Measurements from ENCODE around the gene SCAP.

DNA sequence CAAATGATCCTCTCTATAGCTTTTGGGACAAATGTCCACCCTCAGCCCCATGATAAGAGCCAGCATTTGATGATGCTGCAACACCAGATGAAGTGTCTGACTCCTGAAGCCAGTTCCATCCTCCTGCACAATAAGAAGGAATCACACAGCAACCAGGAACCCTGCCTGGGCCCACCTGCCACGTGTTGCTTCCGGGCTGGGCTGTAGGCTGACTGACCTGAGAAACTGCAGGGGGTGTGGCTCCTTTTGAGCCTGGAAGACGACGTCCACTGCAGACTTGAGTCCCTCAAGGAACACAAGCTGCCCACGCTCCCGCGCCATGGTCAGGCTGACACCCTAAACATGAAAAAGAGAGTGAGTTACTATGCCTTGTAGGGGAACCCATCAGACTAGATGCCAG is 28.4 kb upstream of the SCAP start:
- TF ChIP-seq, protein P1, sequence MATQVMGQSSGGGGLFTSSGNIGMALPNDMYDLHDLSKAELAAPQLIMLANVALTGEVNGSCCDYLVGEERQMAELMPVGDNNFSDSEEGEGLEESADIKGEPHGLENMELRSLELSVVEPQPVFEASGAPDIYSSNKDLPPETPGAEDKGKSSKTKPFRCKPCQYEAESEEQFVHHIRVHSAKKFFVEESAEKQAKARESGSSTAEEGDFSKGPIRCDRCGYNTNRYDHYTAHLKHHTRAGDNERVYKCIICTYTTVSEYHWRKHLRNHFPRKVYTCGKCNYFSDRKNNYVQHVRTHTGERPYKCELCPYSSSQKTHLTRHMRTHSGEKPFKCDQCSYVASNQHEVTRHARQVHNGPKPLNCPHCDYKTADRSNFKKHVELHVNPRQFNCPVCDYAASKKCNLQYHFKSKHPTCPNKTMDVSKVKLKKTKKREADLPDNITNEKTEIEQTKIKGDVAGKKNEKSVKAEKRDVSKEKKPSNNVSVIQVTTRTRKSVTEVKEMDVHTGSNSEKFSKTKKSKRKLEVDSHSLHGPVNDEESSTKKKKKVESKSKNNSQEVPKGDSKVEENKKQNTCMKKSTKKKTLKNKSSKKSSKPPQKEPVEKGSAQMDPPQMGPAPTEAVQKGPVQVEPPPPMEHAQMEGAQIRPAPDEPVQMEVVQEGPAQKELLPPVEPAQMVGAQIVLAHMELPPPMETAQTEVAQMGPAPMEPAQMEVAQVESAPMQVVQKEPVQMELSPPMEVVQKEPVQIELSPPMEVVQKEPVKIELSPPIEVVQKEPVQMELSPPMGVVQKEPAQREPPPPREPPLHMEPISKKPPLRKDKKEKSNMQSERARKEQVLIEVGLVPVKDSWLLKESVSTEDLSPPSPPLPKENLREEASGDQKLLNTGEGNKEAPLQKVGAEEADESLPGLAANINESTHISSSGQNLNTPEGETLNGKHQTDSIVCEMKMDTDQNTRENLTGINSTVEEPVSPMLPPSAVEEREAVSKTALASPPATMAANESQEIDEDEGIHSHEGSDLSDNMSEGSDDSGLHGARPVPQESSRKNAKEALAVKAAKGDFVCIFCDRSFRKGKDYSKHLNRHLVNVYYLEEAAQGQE (IDR thresholded peaks at IDR 0.05; ENCODE audit: unreplicated experiment), result no peak
- TF ChIP-seq EZH2phosphoT487 (IDR thresholded peaks at IDR 0.05; ENCODE audit: unreplicated experiment) (no peak), CTCF (conservative IDR thresholded peaks at IDR 0.05; ENCODE audit: low read depth in 2 of 2) (no peak), CREB1 (CRISPR knock-in tag; IDR thresholded peaks at IDR 0.05; ENCODE audit: low read depth) (no peak), STAT1 (IDR thresholded peaks at IDR 0.05; ENCODE audit: unreplicated experiment) (no peak), EZH2 (IDR thresholded peaks at IDR 0.05; ENCODE audit: low read depth, unreplicated experiment) (no peak)
